K562 (cell line): ENCODE results near the gene OPRL1. TPM values are rescaled to one million over a fixed set of nuclear protein-coding genes. Genes with fewer than 3 reads are reported as not detected.

Experiments used
- BCLAF1 ChIP-seq, 2 experiments: fragments of 450-650 bp in 1 of 2; IDR thresholded peaks; 2 replicates each; pipeline ENCODE4 v1.6.1; 2011 to 2017; ENCODE audit warnings: low read depth in 2 of 2, antibody characterized with exemption in 1 of 2, borderline replicate concordance in 1 of 2, low read length in 1 of 2, mild to moderate bottlenecking in 1 of 2, mixed read lengths in 1 of 2; ENCODE audit not compliant: control insufficient read depth in 1 of 2
- CTCFL ChIP-seq: IDR thresholded peaks from 2 replicates; pipeline ENCODE4 v1.6.1; 2011; ENCODE audit warnings: borderline replicate concordance, low read depth, mild to moderate bottlenecking, moderate library complexity, low read length; ENCODE audit not compliant: insufficient read depth, poor library complexity, severe bottlenecking
- E2F1 ChIP-seq: sonication (generic); formaldehyde crosslinking; IDR thresholded peaks from 2 replicates; pipeline ENCODE4 v1.8.1; 2023; ENCODE audit warnings: mild to moderate bottlenecking, missing genetic modification reagents, moderate library complexity
- ELF1 ChIP-seq: fragments of 200-800 bp; sonication (Bioruptor generic); IDR thresholded peaks from 2 replicates; pipeline ENCODE4 v1.6.1; 2016; ENCODE audit warnings: missing genetic modification characterization, missing compliant biosample characterization
- GTF2F1 ChIP-seq: IDR thresholded peaks from 2 replicates; pipeline ENCODE4 v1.6.1; 2011; ENCODE audit warnings: low read depth, low read length, improper control_type of control experiment
- KLF13 ChIP-seq: fragments of 450-650 bp; IDR thresholded peaks from 2 replicates; pipeline ENCODE4 v1.6.1; 2016; ENCODE audit warnings: missing genetic modification characterization, low read depth, mild to moderate bottlenecking, missing compliant biosample characterization, moderate library complexity, borderline replicate concordance
- MXD1 ChIP-seq: fragments of 250-450 bp; sonication (Bioruptor Pico); IDR thresholded peaks from 2 replicates; pipeline ENCODE4 v1.8.0; 2021; ENCODE audit warnings: borderline replicate concordance, mild to moderate bottlenecking, moderate library complexity; ENCODE audit not compliant: poor library complexity, severe bottlenecking
- PHF20 ChIP-seq: fragments of 450-650 bp; IDR thresholded peaks from 2 replicates; pipeline ENCODE4 v1.6.1; 2018; ENCODE audit not compliant: partially characterized antibody
- POLR2G ChIP-seq: fragments of 200-400 bp; formaldehyde crosslinking; IDR thresholded peaks from 2 replicates; pipeline ENCODE4 v1.6.1; 2017; ENCODE audit warnings: low read depth, mild to moderate bottlenecking, antibody characterized with exemption, low read length, moderate library complexity
- RB1 ChIP-seq: fragments of 450-650 bp; IDR thresholded peaks from 2 replicates; pipeline ENCODE4 v1.6.1; 2017; ENCODE audit warnings: low read depth, mild to moderate bottlenecking
- TRIM25 ChIP-seq: fragments of 450-650 bp; IDR thresholded peaks from 2 replicates; pipeline ENCODE4 v1.7.0; 2016; ENCODE audit warnings: borderline replicate concordance
- YY1 ChIP-seq, 3 experiments: IDR thresholded peaks; 2 replicates each; pipeline ENCODE4 v1.6.1; 2011; ENCODE audit warnings: low read length in 2 of 3, mild to moderate bottlenecking in 2 of 3, moderate library complexity in 2 of 3, borderline replicate concordance in 1 of 3, control low read depth in 1 of 3, low read depth in 1 of 3; ENCODE audit not compliant: insufficient read depth in 3 of 3, insufficient replicate concordance in 2 of 3, control insufficient read depth in 1 of 3, insufficient read length in 1 of 3; ENCODE audit errors: extremely low read depth in 1 of 3
- ZNF431 ChIP-seq: sonication (generic); formaldehyde crosslinking; IDR thresholded peaks from 2 replicates; pipeline ENCODE4 v1.8.0; 2022; ENCODE audit warnings: mild to moderate bottlenecking, missing genetic modification reagents
- polyA plus RNA-seq, 8 experiments: library from polyadenylated mRNA; depleted of rRNA in 4 of 8; stranded (reverse) in 5 of 8; unstranded in 3 of 8; fragments of >200 nt; fragmentation: Nextera tagmentation in 2 of 8; fragmentation: Illumina TruSeq in 1 of 8; extraction: Ambion mirVana in 2 of 8; extraction: Trizol in 1 of 8; gene quantifications; 2 replicates each; pipeline versions ENCODE4 v1.2.1 to v1.2.3, GENCODE V29; 2011 to 2014; ENCODE audit warnings: inconsistent platforms in 1 of 8, missing spikeins in 1 of 8
- total RNA-seq, 7 experiments: library from RNA; depleted of rRNA in 6 of 7; stranded (reverse); fragments of >200 nt in 6 of 7; fragmentation: Illumina TruSeq in 2 of 7; extraction: Trizol in 2 of 7; gene quantifications; 2 replicates each; pipeline versions ENCODE4 v1.2.1 to v1.2.3, GENCODE V29; 2011 to 2021; ENCODE audit warnings: low replicate concordance in 1 of 7

Gene OPRL1
- total and polyA plus RNA-seq, 9 of the 15 experiments (the other 6 are each of a cell fraction or from before 2014, with no cell fraction given) = 0.06 to 0.33 (median 0.11) TPM; not detected in 2

GRCh38 chr20:64038565-64039292 is 41.2 kb upstream of the OPRL1 start (continued):
- TF ChIP-seq MXD1 (CRISPR knock-in tag) (no peak), POLR2G (peak; percentile 85), BCLAF1 (IDR thresholded peaks at IDR 0.05; ENCODE audit: borderline replicate concordance in 1 of 2, control insufficient read depth in 1 of 2, low read depth in 2 of 2, low read length in 1 of 2) (no peak), PHF20 (peak; percentile 58), GTF2F1 (no peak), YY1 (IDR thresholded peaks at IDR 0.05; ENCODE audit: borderline replicate concordance in 1 of 3, control insufficient read depth in 1 of 3, extremely low read depth in 1 of 3, insufficient read depth in 3 of 3, insufficient read length in 1 of 3, insufficient replicate concordance in 2 of 3, low read depth in 1 of 3, low read length in 2 of 3) (peak in 2 of 3 experiments; percentile 30 to 46), ZNF431 (CRISPR knock-in tag) (peak; percentile 85; the same call in 1 of the 2 replicates), KLF13 (tag) (no peak), ELF1 (tag) (peak; percentile 48; the same call in 1 of the 2 replicates), CTCFL (peak; percentile 75), E2F1 (peak; percentile 71; the same call in 1 of the 2 replicates), TRIM25 (no peak), RB1 (peak; percentile 93)
